Placental epithelial cell (primary cell): ENCODE measurements around the gene PLA2G4D. TPM values are rescaled to one million over a fixed set of nuclear protein-coding genes. Genes with fewer than 3 reads are reported as not detected.

ENCODE experiments used
- total RNA-seq: library from RNA; depleted of rRNA; stranded (reverse); fragments of >200 nt; gene quantifications from 2 replicates; pipeline ENCODE4 v1.2.3, GENCODE V29; 2012

The PLA2G4D gene
- total RNA-seq = not detected in 2 replicates

GRCh38 chr15:42094512-42094963 is at the start of gene PLA2G4D:
PLA2G4D (minus strand) TSS chr15:42094562; CDS start chr15:42094459, 103 bp downstream.

GRCh38 chr15:42020713-42021273 is 73.6 kb downstream of the PLA2G4D start, which contains the start of gene PLA2G4E:
PLA2G4E (minus strand) TSS chr15:42021042; CDS start chr15:42021030, 12 bp downstream.

Other genes with a start within 250 kb of the PLA2G4D start
- 0.65 and 3.9 TPM in 2 replicates for gene SPTBN5, start 200.5 kb downstream of the PLA2G4D start, total RNA-seq
- 57.7 and 64.4 TPM in 2 replicates for gene EHD4, start 122.0 kb downstream of the PLA2G4D start, total RNA-seq
- not detected in 2 replicates for gene PLA2G4E, start 73.5 kb downstream of the PLA2G4D start, total RNA-seq
- gene PLA2G4F, start 62.1 kb upstream of the PLA2G4D start, total RNA-seq = 0.79 and 2.5 TPM in 2 replicates
- gene VPS39, start 113.7 kb upstream of the PLA2G4D start, total RNA-seq = 56.5 and 69.9 TPM in 2 replicates
- gene GANC, start 178.6 kb upstream of the PLA2G4D start, total RNA-seq = 29.5 and 31.4 TPM in 2 replicates
- gene TMEM87A, start 178.9 kb upstream of the PLA2G4D start, total RNA-seq = 70.3 and 91.9 TPM in 2 replicates